A673 (cell line): ENCODE data around the gene CKAP2. TPM values are rescaled to one million over a fixed set of nuclear protein-coding genes. Genes with fewer than 3 reads are reported as not detected.

Experiments used
- BruUV-seq: library from RNA; stranded (reverse); fragments of 400-500 nt; replicated peaks from 2 replicates; lab custom pipeline; 2021; lab: Mats Ljungman, UMichigan
- CTCF ChIA-PET: fragments of 300-600 bp; sonication (Branson Sonifier 250); formaldehyde crosslinking; loops from one replicate; lab custom pipeline; 2022; ENCODE audit warnings: antibody characterized with exemption; lab: Charles Lee
- POLR2A ChIA-PET: fragments of 300-600 bp; sonication (Branson Sonifier 250); formaldehyde crosslinking; loops from one replicate; lab custom pipeline; 2022; ENCODE audit warnings: antibody characterized with exemption; ENCODE audit not compliant: low non-redundant PET; lab: Charles Lee
- DNase-seq: peaks from one replicate; pipeline ENCODE4 v3.0.0-alpha.2; 2015; ENCODE audit warnings: low spot score
- H3K27ac ChIP-seq: fragments of 200-600 bp; sonication (generic); 2 replicates; pipeline ENCODE4 v1.5.1; 2016; ENCODE audit warnings: mixed run types, low read depth, mild to moderate bottlenecking, mixed read lengths, antibody characterized with exemption, low read length; ENCODE audit not compliant: poor library complexity, severe bottlenecking
- H3K27me3 ChIP-seq: fragments of 200-600 bp; sonication (generic); replicated peaks from 2 replicates; pipeline ENCODE4 v1.6.1; 2017; ENCODE audit warnings: mixed run types, low read depth, mild to moderate bottlenecking, mixed read lengths, antibody characterized with exemption, low read length; ENCODE audit not compliant: insufficient read depth, poor library complexity
- H3K36me3 ChIP-seq: fragments of 200-600 bp; sonication (generic); 2 replicates; pipeline ENCODE4 v1.6.1; 2016; ENCODE audit warnings: mixed run types, mild to moderate bottlenecking, mixed read lengths, antibody characterized with exemption, low read length; ENCODE audit not compliant: insufficient read depth, poor library complexity, severe bottlenecking
- H3K4me1 ChIP-seq: fragments of 200-600 bp; sonication (generic); 2 replicates; pipeline ENCODE4 v1.6.1; 2017; ENCODE audit warnings: mixed run types, mild to moderate bottlenecking, mixed read lengths, antibody characterized with exemption, low read length; ENCODE audit not compliant: insufficient read depth, poor library complexity, severe bottlenecking
- H3K4me3 ChIP-seq: fragments of 200-600 bp; sonication (generic); 2 replicates; pipeline ENCODE4 v1.5.1; 2016; ENCODE audit warnings: low read depth, mixed run types, mild to moderate bottlenecking, mixed read lengths, low read length; ENCODE audit not compliant: poor library complexity, severe bottlenecking
- H3K9me3 ChIP-seq: fragments of 200-600 bp; sonication (generic); 2 replicates; pipeline ENCODE4 v1.6.1; 2016; ENCODE audit warnings: mixed run types, low read depth, mild to moderate bottlenecking, mixed read lengths, antibody characterized with exemption, low read length; ENCODE audit not compliant: poor library complexity, severe bottlenecking
- CTCF ChIP-seq: fragments of 300-800, 200-600 bp; sonication (generic); conservative IDR thresholded peaks from 2 replicates; pipeline ENCODE4 v1.5.1; 2017; ENCODE audit warnings: low read depth, mild to moderate bottlenecking, antibody characterized with exemption, low read length, moderate library complexity, mixed read lengths
- EZH2 ChIP-seq: fragments of 200-600 bp; sonication (generic); IDR thresholded peaks from 2 replicates; pipeline ENCODE4 v1.6.1; 2017; ENCODE audit warnings: borderline replicate concordance, low read depth, mild to moderate bottlenecking, mixed read lengths, antibody characterized with exemption, low read length; ENCODE audit not compliant: poor library complexity, severe bottlenecking
- intact Hi-C: fragments of 100-400 bp; cut with micrococcal nuclease; formaldehyde crosslinking; loops from one replicate; pipeline ENCODE4 v1.10.0; 2022; ENCODE audit not compliant: unreplicated experiment
- total RNA-seq: library from RNA; stranded (reverse); gene quantifications from 2 replicates; pipeline ENCODE4 v1.2.3, GENCODE V29; 2021

Gene CKAP2
- total RNA-seq, 1 experiment from 2014 or later, result 105 TPM

- H3K27me3 ChIP-seq, result no peaks in the 10 kb centered on the region
- intact Hi-C loops, result no loop called here
These were observed 7.9 kb upstream of the CKAP2 start for GRCh38 chr13:52447354-52447753.

GRCh38 chr13:52447815-52448552 lies 7.3 kb upstream of the CKAP2 start:
- Histone ChIP-seq H3K4me3 (peak overlapping the region; percentile 97), H3K27me3 (no peaks in the 10 kb centered on the region), H3K4me1 (peaks cover 13% of the 10 kb centered on the region), H3K27ac (no peak overlapping the region), H3K9me3 (no peaks in the 10 kb centered on the region), H3K36me3 (peaks cover 4% of the 10 kb centered on the region)
- no TSS peak for BruUV-seq
- no peak for TF ChIP-seq CTCF
- TF ChIP-seq EZH2, result no peak
- peak; percentile 41 for DNase-seq
- intact Hi-C loops, result no loop called here
- POLR2A ChIA-PET, result no interaction called here
- CTCF ChIA-PET, result interaction anchor here (0.6 kb wide), 1 partner anchor 175 kb away, joined by 4 read pairs; no protein-coding TSS in a partner anchor

More at GRCh38 chr13:52447354-52447753, 7.9 kb upstream of the CKAP2 start:
- ChIA-PET POLR2A (no interaction called here), CTCF (interaction anchor here (0.6 kb wide), 1 partner anchor 176 kb away, joined by 4 read pairs; no protein-coding TSS in a partner anchor)
- no peak for DNase-seq
- Histone ChIP-seq H3K9me3 (no peaks in the 10 kb centered on the region), H3K4me3 (no peak overlapping the region), H3K27ac (no peak overlapping the region), H3K36me3 (peaks cover 4% of the 10 kb centered on the region), H3K4me1 (peaks cover 13% of the 10 kb centered on the region)
- BruUV-seq, result no TSS peak
- TF ChIP-seq EZH2 (no peak), CTCF (no peak)

GRCh38 chr13:52449331-52450011 lies 5.8 kb upstream of the CKAP2 start:
- Histone ChIP-seq H3K4me3 (peak overlapping the region; percentile 97), H3K36me3 (peaks cover 4% of the 10 kb centered on the region), H3K27ac (peak overlapping the region; percentile 99), H3K4me1 (peaks cover 19% of the 10 kb centered on the region), H3K9me3 (no peaks in the 10 kb centered on the region), H3K27me3 (no peaks in the 10 kb centered on the region)
- no peak for DNase-seq
- TSS peak; percentile 55 for BruUV-seq
- CTCF ChIA-PET, result interaction anchor here (0.6 kb wide), 1 partner anchor 360 kb away, joined by 3 read pairs; no protein-coding TSS in a partner anchor
- POLR2A ChIA-PET, result no interaction called here
- intact Hi-C loops, result loop anchor here (1.0 to 10.0 kb wide), 2 partner anchors 106 to 435 kb away; partner anchors contain the start of genes ALG11 and ATP7B
- TF ChIP-seq EZH2 (no peak), CTCF (no peak)
